NCI-H1092 treated with DMSO at 0.1 percent for 48 hours (cell line): ENCODE results near the gene ARHGAP18.

Experiments used
- DNase-seq: peaks from one replicate; lab custom pipeline; 2025; lab: John Stamatoyannopoulos, UW

Gene ARHGAP18

DNA sequence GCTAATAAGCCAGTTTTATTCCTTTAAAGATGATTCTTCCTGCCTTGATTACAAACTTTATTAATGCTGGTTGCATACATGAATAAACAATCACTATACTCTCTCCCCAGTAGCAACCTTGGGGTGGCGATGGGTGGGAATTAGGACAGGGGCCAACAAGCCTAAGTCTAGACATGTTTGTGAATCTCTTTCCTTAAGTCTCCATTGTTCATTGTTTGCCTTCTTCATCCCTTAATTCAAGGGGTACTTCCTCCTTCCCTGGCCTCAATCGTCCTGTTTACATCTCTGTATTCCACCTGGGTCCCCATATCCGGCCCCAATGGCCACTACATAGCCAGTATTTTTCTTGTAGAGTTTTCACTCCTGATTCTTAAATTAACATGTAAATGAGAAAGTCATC is 66.0 kb downstream of the ARHGAP18 start:
- DNase-seq, result no peak

- DNase-seq, result no peak
Observed at GRCh38 chr6:129643176-129643575, 66.8 kb downstream of the ARHGAP18 start.

DNA sequence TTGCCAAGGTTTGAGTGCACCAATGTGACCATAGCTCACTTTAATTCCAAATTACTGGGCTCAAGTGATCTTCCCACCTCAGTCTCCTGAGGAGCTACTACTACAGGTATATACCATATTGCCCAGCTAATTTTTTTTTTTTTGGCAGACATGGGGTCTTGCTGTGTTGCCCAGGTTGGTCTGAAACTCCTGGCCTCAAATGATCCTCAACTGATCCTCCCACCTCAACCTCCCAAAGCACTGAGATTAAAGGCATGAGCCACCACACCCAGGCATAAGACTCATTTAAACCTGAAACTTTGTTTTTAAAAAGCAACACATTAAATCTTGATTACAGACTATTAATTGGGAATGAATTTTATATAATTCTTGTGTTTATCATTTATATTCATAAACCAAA is 67.7 kb downstream of the ARHGAP18 start:
- no peak for DNase-seq

DNA sequence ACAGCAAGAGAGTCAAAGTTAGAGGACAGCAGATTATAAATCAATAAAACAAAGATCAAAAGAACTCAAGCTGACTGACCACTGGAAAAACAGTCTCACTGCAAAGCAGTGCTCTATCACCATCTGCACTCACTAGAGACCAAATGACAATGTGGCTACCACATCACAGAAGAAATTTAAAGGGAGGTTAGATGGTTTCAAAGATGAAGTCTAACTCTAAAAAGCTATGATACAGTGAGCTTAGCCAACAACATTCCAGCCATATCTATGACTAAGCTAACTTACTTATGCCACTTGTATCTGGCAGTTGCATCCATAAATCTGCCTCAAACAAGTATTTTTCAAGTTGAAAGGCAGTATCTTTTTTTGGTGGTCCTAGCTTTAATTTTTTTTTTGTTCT is 68.6 kb downstream of the ARHGAP18 start:
- DNase-seq, result no peak

DNA sequence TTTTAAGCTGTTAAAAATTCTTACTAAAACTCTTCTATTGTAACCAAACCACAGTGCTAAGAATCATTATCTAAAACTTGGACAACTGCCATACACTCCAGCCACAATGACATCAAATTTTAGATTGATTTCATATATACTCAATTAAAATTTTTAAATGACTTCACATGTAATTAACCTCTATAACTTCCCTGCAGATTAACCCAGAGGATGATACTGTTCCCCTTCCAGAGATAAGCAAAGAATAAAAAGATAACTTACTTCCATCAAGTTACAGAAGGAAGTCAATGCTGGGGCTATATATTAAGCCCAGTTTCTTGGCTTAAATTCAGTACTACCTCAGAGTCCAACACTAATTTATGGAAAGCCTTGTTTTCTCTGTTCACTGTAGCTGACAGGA is 71.3 kb downstream of the ARHGAP18 start:
- no peak for DNase-seq

- no peak for DNase-seq
Observed at GRCh38 chr6:129638055-129638684, 71.8 kb downstream of the ARHGAP18 start.

DNA sequence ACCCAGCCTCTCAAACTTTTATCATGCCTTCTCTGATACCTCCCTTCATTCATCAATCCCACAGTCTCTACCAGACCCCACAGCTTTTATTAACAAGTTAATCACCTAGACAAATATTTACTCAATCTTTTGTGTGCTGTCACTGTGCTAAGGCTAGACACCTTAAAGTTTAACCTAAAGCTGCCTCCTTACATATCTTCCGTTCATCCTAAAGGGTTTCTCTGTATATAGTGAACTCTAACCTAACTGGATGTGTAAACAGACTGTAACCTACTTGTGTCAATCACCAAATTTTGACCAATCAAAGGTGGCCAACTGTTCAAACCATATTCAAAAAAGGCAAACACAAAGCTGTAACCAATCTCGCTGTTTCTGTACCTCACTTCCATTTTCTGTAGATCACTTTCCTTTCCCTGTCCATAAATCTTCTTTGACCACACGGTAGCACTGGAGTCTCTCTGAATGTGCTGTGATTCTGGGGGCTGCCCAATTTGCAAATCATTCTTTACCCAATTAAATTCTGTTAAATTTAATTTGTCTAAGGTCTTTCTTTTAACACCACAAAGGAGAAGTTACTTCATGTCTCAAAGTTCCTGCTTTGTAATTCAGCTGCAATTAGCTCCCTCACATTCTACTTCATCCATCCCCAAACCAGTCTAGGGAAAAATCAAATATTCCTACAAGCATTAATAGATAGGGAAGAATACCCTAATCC is 72.5 kb downstream of the ARHGAP18 start:
- DNase-seq, result no peak

DNA sequence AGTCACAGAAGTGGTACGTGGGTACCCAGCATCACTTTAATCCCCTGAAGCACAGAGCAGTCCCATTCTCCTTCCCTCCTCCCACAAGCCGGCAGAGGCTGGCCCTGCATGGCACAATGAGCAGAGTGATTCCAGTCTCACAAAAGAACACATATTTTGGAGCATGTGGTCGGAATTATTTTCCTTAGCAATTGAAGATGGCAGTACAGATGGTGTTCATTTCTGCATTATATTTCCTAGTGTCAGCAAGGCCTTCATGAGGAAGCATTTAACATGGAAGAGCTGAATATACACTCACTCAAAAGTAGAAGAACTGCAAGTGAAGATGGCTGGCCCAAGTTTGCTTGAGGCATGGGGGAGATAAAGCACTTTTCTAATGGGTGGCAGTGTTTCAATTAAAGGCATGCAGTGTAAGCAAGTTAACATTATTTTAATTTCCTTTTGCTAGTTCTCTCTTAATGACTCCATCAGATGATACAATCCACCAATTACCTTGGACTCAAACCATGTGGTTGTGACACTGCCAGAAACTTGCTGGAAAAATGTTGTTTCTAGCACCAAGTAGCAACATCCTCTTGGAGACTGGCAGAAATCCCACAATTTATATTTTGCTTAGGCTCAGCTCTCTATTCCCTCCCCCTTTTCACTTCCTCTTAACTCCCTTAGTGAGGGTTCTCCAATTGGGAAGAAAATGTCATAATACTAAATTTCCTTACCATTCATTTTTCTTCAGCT is 74.4 kb downstream of the ARHGAP18 start:
- DNase-seq, result no peak

DNA sequence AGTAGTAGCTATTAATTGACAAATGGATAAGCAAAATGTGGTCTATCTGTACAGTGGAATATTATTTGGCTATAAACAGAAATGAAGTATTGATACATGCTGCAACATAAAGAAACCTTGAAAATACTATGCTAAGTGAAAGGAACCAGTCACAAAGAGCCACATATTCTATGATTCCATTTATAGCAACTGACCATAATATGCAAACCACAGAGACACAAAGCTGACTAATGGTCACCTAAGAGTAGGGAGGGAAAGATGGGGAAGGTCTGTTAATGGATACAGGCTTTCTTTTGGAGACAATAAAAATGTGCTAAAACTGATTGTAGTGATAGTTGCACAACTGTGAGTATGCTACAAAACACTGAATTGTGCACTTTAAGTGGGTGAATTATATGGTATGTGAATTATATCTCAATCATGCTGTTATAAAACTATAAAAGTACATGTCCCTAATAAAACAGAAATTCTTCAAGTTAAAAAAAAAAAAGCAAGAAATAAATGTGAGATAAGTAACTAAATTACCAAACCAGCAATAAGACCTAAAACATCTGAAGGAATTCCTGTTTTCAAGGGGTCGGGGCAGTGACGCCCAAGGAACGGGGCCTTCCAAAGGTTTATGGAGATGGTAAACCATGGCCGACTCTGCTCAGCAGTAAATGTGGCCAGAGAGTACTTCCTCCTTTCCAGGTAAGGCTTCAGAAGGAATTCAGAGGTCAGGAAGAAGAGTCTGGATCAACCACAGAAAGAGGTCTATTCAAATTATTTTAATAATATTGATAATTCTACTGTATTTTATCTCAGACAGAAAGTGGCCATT is 75.4 kb downstream of the ARHGAP18 start:
- no peak for DNase-seq

GRCh38 chr6:129633529-129633928 is 76.4 kb downstream of the ARHGAP18 start:
- no peak for DNase-seq

DNA sequence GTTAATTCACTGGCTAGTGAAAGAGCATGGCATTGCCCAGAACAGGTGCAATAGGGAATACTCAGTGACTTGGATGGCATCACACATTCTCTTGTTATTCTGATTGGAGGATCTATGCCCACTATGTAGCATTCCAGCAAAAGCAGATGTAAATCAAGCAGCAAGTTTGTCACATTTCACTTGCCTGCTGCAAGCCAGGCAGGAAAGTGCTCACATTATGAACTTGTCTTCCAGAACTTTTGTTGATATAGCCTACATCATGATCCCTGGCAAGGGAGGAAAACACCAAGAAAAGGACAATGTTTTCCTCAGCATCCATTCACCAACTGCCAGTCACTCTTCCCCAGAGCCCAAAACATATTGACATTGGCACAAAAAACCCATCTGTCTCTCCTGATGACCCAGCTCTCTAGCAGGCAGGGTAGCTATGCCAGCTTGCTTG is 77.8 kb downstream of the ARHGAP18 start:
- DNase-seq, result peak; percentile 28

- DNase-seq, result no peak
Observed at GRCh38 chr6:129631070-129631469, 78.9 kb downstream of the ARHGAP18 start.

DNA sequence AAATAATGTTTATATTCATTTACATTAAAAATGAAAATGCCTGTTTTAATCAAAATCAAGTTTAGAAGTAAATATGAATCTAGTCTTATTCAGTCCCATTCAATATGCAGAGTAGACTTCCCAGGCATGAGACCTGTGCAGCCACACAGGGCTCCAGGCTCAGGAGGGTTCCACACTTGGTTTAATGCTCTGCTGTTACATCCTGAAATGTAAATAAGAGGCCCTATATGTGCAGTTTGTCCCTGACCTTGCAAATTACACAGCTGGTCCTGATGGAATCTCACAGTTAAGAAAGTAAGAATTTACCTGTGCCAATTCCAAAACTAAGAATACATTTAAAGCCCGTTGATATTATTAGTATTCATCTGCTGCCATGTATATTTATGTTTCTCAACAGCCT is 79.4 kb downstream of the ARHGAP18 start:
- no peak for DNase-seq

- no peak for DNase-seq
Observed at GRCh38 chr6:129628101-129628815, 81.7 kb downstream of the ARHGAP18 start.

- DNase-seq, result no peak
Observed at GRCh38 chr6:129624488-129624887, 85.5 kb downstream of the ARHGAP18 start.

- no peak for DNase-seq
Observed at GRCh38 chr6:129623008-129623732, 86.8 kb downstream of the ARHGAP18 start.

DNA sequence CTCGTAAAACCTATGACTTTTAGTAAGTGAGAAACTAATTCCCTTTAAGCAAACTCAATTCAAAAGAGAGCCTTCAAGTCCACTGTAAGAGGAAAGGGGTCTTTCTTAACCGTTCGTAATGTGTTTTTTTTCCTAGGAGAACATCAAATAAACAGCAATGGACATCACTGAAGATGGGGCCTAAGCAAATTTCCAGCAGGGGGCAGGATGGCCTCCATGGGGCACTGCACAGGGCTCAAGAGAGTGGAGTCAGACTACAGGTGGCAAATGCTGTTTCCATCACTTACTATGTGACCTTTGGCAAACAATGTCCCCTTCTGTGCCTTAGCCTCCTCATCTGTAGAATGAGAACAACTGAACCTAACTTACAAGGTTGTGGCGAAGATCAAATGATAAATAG is 88.7 kb downstream of the ARHGAP18 start:
- no peak for DNase-seq

- no peak for DNase-seq
Observed at GRCh38 chr6:129620234-129620610, 89.8 kb downstream of the ARHGAP18 start.

DNA sequence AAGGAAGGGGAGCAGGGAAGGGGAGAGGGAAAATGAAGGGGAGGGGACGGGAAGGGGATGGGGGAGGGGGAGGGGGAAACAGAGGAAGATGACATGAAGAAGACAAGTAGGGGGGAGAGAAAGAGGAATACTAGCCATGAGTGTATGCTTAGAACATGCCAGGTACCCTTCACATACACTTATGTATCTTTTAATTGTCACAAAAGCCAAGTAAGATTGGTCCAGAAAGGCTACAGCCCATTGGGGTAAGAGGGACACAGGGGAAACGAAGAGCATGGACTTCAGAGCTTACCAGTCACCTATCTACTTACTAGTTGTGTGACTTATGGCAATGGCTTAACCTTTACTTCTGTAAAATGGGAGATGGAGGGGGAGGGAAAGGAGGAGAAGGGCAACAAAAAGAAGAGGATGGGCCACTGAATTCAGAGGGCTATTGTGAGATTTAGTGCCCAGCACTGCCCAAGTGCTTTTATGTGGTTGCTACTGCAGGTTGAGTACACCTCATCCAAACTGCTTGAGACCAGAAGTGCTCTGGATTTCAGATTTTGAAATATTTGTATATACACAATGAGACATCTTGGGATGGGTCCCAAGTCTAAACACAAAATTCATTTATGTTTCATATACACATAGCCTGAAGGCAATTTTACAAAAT is 90.3 kb downstream of the ARHGAP18 start:
- DNase-seq, result no peak

DNA sequence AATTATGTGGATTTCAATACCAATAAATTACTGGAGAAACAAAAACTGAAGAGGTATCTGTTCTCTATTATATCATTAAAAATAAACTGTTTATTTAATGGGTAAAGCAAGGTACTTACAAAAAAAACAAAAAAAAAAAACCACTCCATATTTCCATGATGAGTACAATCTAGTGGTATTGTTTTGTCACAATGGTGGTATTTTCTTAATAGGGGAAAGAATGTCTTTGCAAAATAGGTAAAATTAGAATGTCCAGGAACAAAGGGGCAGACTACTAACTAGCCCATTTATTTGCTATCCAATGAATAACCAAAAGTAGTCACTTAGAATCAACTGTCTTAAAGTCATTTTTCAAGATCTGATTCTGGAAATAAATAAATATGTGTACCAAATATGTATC is 92.0 kb downstream of the ARHGAP18 start:
- DNase-seq, result no peak
